ENCODE data around the gene CDH20. TPM values are rescaled to one million over a fixed set of nuclear protein-coding genes. Genes with fewer than 3 reads are reported as not detected.
"Not testable (repeated sequence)": the region's sequence is repeated elsewhere in the genome, so short reads cannot be mapped to it uniquely, and the experiment has no call there.

CDH20 gene
- total and polyA plus RNA-seq, 10 donors: 0.04 to 0.05 TPM; not detected in 8

- Histone ChIP-seq H3K36me3 (no peaks in the 10 kb centered on the region), H3K4me1 (no peaks in the 10 kb centered on the region), H3K9me3 (no peaks in the 10 kb centered on the region), H3K4me3 (peak overlapping the region in 1 of 8 donors; percentile 28), H3K27ac (peak overlapping the region in 2 of 8 donors; percentile 10 to 29), H3K27me3 (replicated peaks in 1 of 7) (no peaks in the 10 kb centered on the region)
- TF ChIP-seq CTCF (IDR thresholded peaks at IDR 0.05 in 8 of 11, conservative IDR thresholded peaks at IDR 0.05 in 3 of 11): no peak
- TF ChIP-seq POLR2A (IDR thresholded peaks at IDR 0.05): no peak
- TF ChIP-seq POLR2AphosphoS5 (IDR thresholded peaks at IDR 0.05): no peak
- WGBS, 5 donors: 19 to 41% (median 35%) methylated on average over 7 of the region's 7 CpGs
- no peak for DNase-seq
- intact Hi-C loops (cut with DNase I; ENCODE audit: low total_unique reads): no loop called here
Observed at GRCh38 chr18:61360404-61361383, 27.5 kb downstream of the CDH20 start.

GRCh38 chr18:61362511-61362910 is 29.3 kb downstream of the CDH20 start:
- WGBS, 5 donors: 82 to 98% (median 94%) methylated on average over 1 of the region's 1 CpG
- no peak for DNase-seq
- no peak for TF ChIP-seq POLR2A (IDR thresholded peaks at IDR 0.05)
- no peak for TF ChIP-seq CTCF (IDR thresholded peaks at IDR 0.05 in 8 of 11, conservative IDR thresholded peaks at IDR 0.05 in 3 of 11)
- no peak for TF ChIP-seq POLR2AphosphoS5 (IDR thresholded peaks at IDR 0.05)

GRCh38 chr18:61364953-61365352 is 31.7 kb downstream of the CDH20 start:
- no peak for DNase-seq
- no peaks in the 10 kb centered on the region for H3K9me3 ChIP-seq
- no peak for TF ChIP-seq CTCF (IDR thresholded peaks at IDR 0.05 in 8 of 11, conservative IDR thresholded peaks at IDR 0.05 in 3 of 11)
- no peak for TF ChIP-seq POLR2AphosphoS5 (IDR thresholded peaks at IDR 0.05)
- TF ChIP-seq POLR2A (IDR thresholded peaks at IDR 0.05): no peak
- intact Hi-C loops (cut with DNase I; ENCODE audit: low total_unique reads): no loop called here
- no peak overlapping the region for H3K27ac ChIP-seq
- no peaks in the 10 kb centered on the region for H3K4me1 ChIP-seq
- no peaks in the 10 kb centered on the region for H3K27me3 ChIP-seq (replicated peaks in 1 of 7)
- no peak overlapping the region for H3K4me3 ChIP-seq
- 87 to 100% (median 93%) methylated on average over 1 of the region's 1 CpG for WGBS, 5 donors
- no peaks in the 10 kb centered on the region for H3K36me3 ChIP-seq

More at GRCh38 chr18:61362511-61362910, 29.3 kb downstream of the CDH20 start:
- H3K27ac ChIP-seq: no peak overlapping the region
- no peaks in the 10 kb centered on the region for H3K9me3 ChIP-seq
- no peaks in the 10 kb centered on the region for H3K27me3 ChIP-seq (replicated peaks in 1 of 7)
- H3K36me3 ChIP-seq: no peaks in the 10 kb centered on the region
- no peaks in the 10 kb centered on the region for H3K4me1 ChIP-seq
- no peak overlapping the region for H3K4me3 ChIP-seq
- intact Hi-C loops (cut with DNase I; ENCODE audit: low total_unique reads): no loop called here

GRCh38 chr18:61368001-61368400 is 34.8 kb downstream of the CDH20 start:
- H3K27me3 ChIP-seq (replicated peaks in 1 of 7): no peaks in the 10 kb centered on the region
- intact Hi-C loops (cut with DNase I; ENCODE audit: low total_unique reads): no loop called here
- 78 to 96% (median 82%) methylated on average over 2 of the region's 2 CpGs for WGBS, 5 donors
- H3K36me3 ChIP-seq: no peaks in the 10 kb centered on the region
- no peak for TF ChIP-seq POLR2A (IDR thresholded peaks at IDR 0.05)
- TF ChIP-seq CTCF (IDR thresholded peaks at IDR 0.05 in 8 of 11, conservative IDR thresholded peaks at IDR 0.05 in 3 of 11): no peak
- no peak for TF ChIP-seq POLR2AphosphoS5 (IDR thresholded peaks at IDR 0.05)
- H3K9me3 ChIP-seq: no peaks in the 10 kb centered on the region
- DNase-seq: no peak
- H3K27ac ChIP-seq: no peak overlapping the region
- no peak overlapping the region for H3K4me3 ChIP-seq
- no peaks in the 10 kb centered on the region for H3K4me1 ChIP-seq

- H3K27me3 ChIP-seq (replicated peaks in 1 of 7); H3K4me1 ChIP-seq; H3K27ac ChIP-seq; H3K36me3 ChIP-seq; H3K9me3 ChIP-seq; H3K4me3 ChIP-seq; intact Hi-C loops (cut with DNase I; ENCODE audit: low total_unique reads); DNase-seq: not testable (repeated sequence)
- 64 to 91% (median 76%) methylated on average over 4 of the region's 4 CpGs for WGBS, 5 donors
Observed at GRCh38 chr18:61369671-61370070, 36.4 kb downstream of the CDH20 start.
